ENCODE results near the gene CAPNS2. TPM values are rescaled to one million over a fixed set of nuclear protein-coding genes. Genes with fewer than 3 reads are reported as not detected.

CAPNS2 gene
- total RNA-seq, 2 experiments from 2014 or later, result not detected

- peaks cover 0 to 3% of the 10 kb centered on the region in 2 experiments for H3K9me3 ChIP-seq (ENCODE audit: control insufficient read depth in 1 of 2, insufficient read depth in 1 of 2, low read length in 2 of 2)
- H3K4me1 Mint-ChIP-seq (ENCODE audit: low read depth), result no peaks in the 10 kb centered on the region
- peaks cover 5% of the 10 kb centered on the region for H3K27me3 Mint-ChIP-seq
- intact Hi-C loops (cut with DNase I, micrococcal nuclease), result no loop called here
- DNase-seq (no peak), ATAC-seq (ENCODE audit: poor library complexity) (no peak)
- no peak overlapping the region for H3K4me3 ChIP-seq (ENCODE audit: low read length)
- no peak overlapping the region for H3K27ac ChIP-seq (ENCODE audit: low read depth in 1 of 2, low read length in 2 of 2)
- ChIA-PET CTCF (interaction anchor here (1.1 kb wide), 1 partner anchor 12 kb away, joined by 4 read pairs; no protein-coding TSS in a partner anchor), POLR2A (no interaction called here)
- TF ChIP-seq CTCF (IDR thresholded peaks at IDR 0.05), result no peak
- H3K4me3 Mint-ChIP-seq, result no peak overlapping the region
- no peaks in the 10 kb centered on the region for H3K36me3 ChIP-seq (ENCODE audit: insufficient read depth, low read length)
- H3K4me1 ChIP-seq (ENCODE audit: insufficient read depth, low read length), result no peaks in the 10 kb centered on the region
- H3K36me3 Mint-ChIP-seq (ENCODE audit: low read depth), result no peaks in the 10 kb centered on the region
- no peaks in the 10 kb centered on the region for H3K27me3 ChIP-seq (ENCODE audit: control insufficient read depth in 1 of 2, insufficient read depth in 2 of 2, low read length in 2 of 2)
- no peaks in the 10 kb centered on the region for H3K9me3 Mint-ChIP-seq
- H3K27ac Mint-ChIP-seq, result no peak overlapping the region
These were observed 5.1 kb upstream of the CAPNS2 start for GRCh38 chr16:55561319-55561848.

- no peaks in the 10 kb centered on the region for H3K27me3 ChIP-seq (ENCODE audit: control insufficient read depth in 1 of 2, insufficient read depth in 2 of 2, low read length in 2 of 2)
- ChIA-PET CTCF (no interaction called here), POLR2A (no interaction called here)
- no peaks in the 10 kb centered on the region for H3K27me3 Mint-ChIP-seq
- no peaks in the 10 kb centered on the region for H3K4me1 ChIP-seq (ENCODE audit: insufficient read depth, low read length)
- no peak overlapping the region for H3K27ac Mint-ChIP-seq
- H3K9me3 ChIP-seq (ENCODE audit: control insufficient read depth in 1 of 2, insufficient read depth in 1 of 2, low read length in 2 of 2), result no peaks in the 10 kb centered on the region
- H3K27ac ChIP-seq (ENCODE audit: low read depth in 1 of 2, low read length in 2 of 2), result no peak overlapping the region
- DNase-seq (no peak), ATAC-seq (ENCODE audit: poor library complexity) (no peak)
- no peaks in the 10 kb centered on the region for H3K4me1 Mint-ChIP-seq (ENCODE audit: low read depth)
- TF ChIP-seq CTCF (IDR thresholded peaks at IDR 0.05), result no peak
- no peak overlapping the region for H3K4me3 Mint-ChIP-seq
- intact Hi-C loops (cut with DNase I, micrococcal nuclease), result no loop called here
- no peaks in the 10 kb centered on the region for H3K36me3 ChIP-seq (ENCODE audit: insufficient read depth, low read length)
- no peaks in the 10 kb centered on the region for H3K36me3 Mint-ChIP-seq (ENCODE audit: low read depth)
- H3K9me3 Mint-ChIP-seq, result no peaks in the 10 kb centered on the region
- no peak overlapping the region for H3K4me3 ChIP-seq (ENCODE audit: low read length)
These were observed 3.5 kb upstream of the CAPNS2 start for GRCh38 chr16:55562936-55563335.

DNA sequence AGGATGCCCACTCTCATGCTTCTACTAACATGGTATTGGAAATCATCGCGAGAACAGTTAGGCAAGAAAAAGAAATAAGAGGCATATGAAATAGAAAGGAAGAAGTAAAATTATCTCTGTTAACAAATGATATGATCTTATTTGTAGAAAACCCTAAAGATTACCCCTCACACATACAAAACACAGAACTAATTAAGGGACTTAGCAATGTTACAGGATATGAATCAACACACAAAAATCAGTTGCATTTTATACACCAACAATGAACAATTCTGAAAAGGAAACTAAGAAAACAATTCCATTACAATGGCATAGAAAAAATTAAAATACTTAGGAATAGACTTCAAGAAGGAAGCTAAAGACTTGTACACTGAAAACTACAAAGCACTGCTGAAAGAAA is 2.7 kb upstream of the CAPNS2 start:
- ChIA-PET POLR2A (no interaction called here), CTCF (no interaction called here)
- no peak overlapping the region for H3K27ac Mint-ChIP-seq
- no peak overlapping the region for H3K4me3 Mint-ChIP-seq
- no peaks in the 10 kb centered on the region for H3K4me1 ChIP-seq (ENCODE audit: insufficient read depth, low read length)
- H3K4me3 ChIP-seq (ENCODE audit: low read length), result no peak overlapping the region
- no peaks in the 10 kb centered on the region for H3K27me3 ChIP-seq (ENCODE audit: control insufficient read depth in 1 of 2, insufficient read depth in 2 of 2, low read length in 2 of 2)
- H3K27me3 Mint-ChIP-seq, result no peaks in the 10 kb centered on the region
- H3K4me1 Mint-ChIP-seq (ENCODE audit: low read depth), result no peaks in the 10 kb centered on the region
- H3K36me3 ChIP-seq (ENCODE audit: insufficient read depth, low read length), result no peaks in the 10 kb centered on the region
- H3K9me3 ChIP-seq (ENCODE audit: control insufficient read depth in 1 of 2, insufficient read depth in 1 of 2, low read length in 2 of 2), result no peaks in the 10 kb centered on the region
- DNase-seq (no peak), ATAC-seq (ENCODE audit: poor library complexity) (no peak)
- no peaks in the 10 kb centered on the region for H3K9me3 Mint-ChIP-seq
- no peak overlapping the region for H3K27ac ChIP-seq (ENCODE audit: low read depth in 1 of 2, low read length in 2 of 2)
- TF ChIP-seq CTCF (IDR thresholded peaks at IDR 0.05), result no peak
- H3K36me3 Mint-ChIP-seq (ENCODE audit: low read depth), result no peaks in the 10 kb centered on the region
- intact Hi-C loops (cut with DNase I, micrococcal nuclease), result no loop called here
